CD4-positive, alpha-beta T cell treated with Interleukin-1 beta for 1 hour (primary cell): Measurements from ENCODE around the gene OGFOD2.
"Not testable (repeated sequence)": the region's sequence is repeated elsewhere in the genome, so short reads cannot be mapped to it uniquely, and the experiment has no call there.

Source experiments
- DNase-seq, 2 donors: peaks; one replicate each; pipeline ENCODE4 v3.0.0-alpha.2; 2020 to 2022

The OGFOD2 gene

DNA sequence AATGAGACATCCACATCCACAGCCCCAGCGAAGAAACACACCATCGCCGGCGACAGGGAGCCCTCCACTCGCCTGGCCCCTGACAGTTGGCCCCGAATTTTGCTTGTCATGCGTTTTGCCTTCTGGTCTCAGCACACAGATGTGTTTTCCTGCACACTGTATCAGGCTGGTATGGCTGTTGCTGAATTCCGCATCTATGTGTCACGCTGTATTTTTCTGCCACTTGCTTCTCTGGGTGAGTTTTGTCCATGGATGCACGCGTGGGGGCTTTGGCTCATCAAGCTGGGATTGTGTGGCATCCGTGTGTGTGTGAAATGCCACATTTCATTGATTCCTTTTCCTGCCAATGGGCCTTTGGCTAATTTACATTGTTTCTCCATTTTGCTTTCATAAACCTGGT lies 31.9 kb downstream of the OGFOD2 start:
- DNase-seq: no peak

DNA sequence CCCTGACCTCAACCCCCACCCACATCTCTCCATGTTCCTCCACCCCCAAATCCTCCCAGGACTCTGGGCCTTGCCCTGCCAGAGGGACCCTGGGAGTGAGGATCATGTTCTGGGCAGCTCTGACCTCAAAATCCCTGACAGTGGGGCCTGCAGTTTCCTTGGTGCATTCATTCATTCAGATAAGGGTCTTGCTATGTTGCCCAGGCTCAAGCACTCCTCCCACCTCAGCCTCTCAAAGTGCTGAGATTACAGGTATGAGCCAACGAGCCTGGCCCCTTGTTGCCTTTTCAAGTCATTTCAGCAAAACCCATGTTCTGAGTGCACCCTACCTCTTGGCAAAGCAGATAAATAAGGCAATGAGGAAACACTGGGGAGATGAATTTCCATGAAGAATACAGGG lies 35.1 kb downstream of the OGFOD2 start:
- no peak for DNase-seq

DNA sequence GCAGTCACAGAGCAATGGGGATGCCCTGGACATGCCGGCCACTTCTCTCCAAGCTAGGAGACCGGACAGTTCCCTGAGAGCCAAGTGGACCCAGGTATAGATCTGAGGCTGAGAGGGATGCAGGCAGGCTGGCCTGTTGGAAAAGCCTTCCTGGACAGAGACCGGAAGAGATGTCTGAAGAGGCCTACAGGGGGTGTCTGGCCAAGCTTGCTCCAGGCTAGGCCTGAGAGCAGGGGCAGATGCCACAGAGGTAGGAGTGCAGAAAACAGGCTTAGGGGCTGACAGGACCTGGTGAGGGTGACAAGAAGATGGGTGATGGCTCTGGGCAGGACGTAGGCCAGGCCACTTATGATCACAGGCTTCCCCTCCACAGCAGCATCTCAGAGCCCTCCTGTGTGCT lies 35.6 kb downstream of the OGFOD2 start:
- DNase-seq: no peak

GRCh38 chr12:123011701-123012100 lies 36.7 kb downstream of the OGFOD2 start:
- DNase-seq: no peak

GRCh38 chr12:123013185-123014095 lies 38.4 kb downstream of the OGFOD2 start:
- no peak for DNase-seq

- not testable (repeated sequence) for DNase-seq
These were observed 39.4 kb downstream of the OGFOD2 start for GRCh38 chr12:123014473-123014872.

- no peak for DNase-seq
These were observed 42.7 kb downstream of the OGFOD2 start for GRCh38 chr12:123017753-123018152.

- DNase-seq: no peak
These were observed 44.7 kb downstream of the OGFOD2 start for GRCh38 chr12:123019841-123020138.

DNA sequence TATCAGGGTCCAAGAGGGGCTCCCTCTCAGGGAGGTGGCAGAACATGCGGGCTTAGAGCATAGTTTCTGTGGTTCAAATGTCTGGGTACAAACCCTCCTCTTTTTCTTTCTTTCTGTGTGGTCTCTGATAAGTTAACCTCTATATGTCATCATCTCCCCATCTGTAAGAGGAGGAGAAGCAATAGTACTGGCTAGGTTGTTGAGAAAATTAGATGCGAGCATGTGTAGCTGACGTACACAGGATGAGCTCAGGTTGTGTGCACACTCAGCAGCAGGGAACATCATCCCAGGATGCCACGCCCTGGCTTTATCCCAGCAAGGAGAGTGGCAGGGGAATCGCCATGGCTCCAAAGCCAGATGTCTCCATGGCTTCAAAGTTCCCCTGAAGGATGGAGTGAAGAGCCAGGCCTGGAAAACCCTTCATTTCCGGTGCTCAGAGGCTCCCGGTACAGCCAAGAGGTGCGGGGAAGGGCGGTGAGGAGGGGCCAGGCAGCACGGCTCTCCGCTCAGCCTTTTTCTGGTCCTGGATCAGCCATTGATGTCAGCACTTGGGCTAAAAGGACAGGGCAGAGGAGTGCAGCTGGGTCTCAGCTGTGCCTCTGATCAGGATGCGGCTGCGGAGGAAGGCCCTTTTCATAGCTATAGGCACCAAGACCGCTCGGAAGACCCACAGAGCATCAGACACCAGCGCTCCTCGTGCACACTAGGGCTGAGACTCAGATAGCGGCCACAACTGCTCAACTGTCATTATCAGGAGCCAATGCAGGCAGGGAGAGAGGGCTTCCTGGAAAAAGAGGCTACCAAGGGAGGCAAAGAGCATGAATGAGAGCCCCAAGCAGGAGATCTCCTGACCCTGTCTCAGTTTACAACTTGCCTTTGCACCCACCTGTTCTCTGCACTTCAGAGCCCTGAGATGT lies 46.9 kb downstream of the OGFOD2 start:
- DNase-seq: no peak

GRCh38 chr12:123022846-123023245 lies 47.8 kb downstream of the OGFOD2 start:
- no peak for DNase-seq

GRCh38 chr12:123024819-123025391 lies 49.9 kb downstream of the OGFOD2 start:
- no peak for DNase-seq

GRCh38 chr12:123026094-123026853 lies 51.2 kb downstream of the OGFOD2 start:
- no peak for DNase-seq

- no peak for DNase-seq
These were observed 52.8 kb downstream of the OGFOD2 start for GRCh38 chr12:123027726-123028445.

GRCh38 chr12:123028475-123028874 lies 53.4 kb downstream of the OGFOD2 start:
- DNase-seq: no peak

DNA sequence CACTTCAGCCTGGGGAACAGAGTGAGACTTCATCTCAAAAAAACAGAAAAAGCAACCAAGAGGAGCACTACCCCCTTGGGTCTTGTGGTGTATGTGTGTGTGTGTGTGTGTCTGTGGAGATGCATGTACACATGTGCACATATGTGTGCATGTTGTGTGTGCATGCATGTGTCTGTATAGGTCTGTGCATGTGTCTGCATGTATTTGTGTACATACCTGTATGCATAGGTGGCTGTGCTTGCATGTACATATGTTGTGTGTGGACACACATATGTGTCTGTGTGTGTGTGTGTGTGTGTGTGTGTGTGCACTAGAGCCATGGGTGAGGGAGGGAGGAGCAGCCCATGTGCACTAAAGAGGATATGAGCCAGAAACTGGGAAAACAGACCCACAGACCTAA lies 54.5 kb downstream of the OGFOD2 start:
- DNase-seq: no peak
